Stimulated activated CD4-positive, alpha-beta T cell treated with anti-CD3 and anti-CD28 coated beads, Interleukin-2, amount 100 ng/mL, for 4 hours (primary cell): ENCODE data around the gene WBP1.
"Not testable (repeated sequence)": the region's sequence is repeated elsewhere in the genome, so short reads cannot be mapped to it uniquely, and the experiment has no call there.

Source experiments
- DNase-seq: peaks from one replicate; pipeline ENCODE4 v3.0.0-alpha.2; 2020; ENCODE audit warnings: low read depth

WBP1 gene

DNA sequence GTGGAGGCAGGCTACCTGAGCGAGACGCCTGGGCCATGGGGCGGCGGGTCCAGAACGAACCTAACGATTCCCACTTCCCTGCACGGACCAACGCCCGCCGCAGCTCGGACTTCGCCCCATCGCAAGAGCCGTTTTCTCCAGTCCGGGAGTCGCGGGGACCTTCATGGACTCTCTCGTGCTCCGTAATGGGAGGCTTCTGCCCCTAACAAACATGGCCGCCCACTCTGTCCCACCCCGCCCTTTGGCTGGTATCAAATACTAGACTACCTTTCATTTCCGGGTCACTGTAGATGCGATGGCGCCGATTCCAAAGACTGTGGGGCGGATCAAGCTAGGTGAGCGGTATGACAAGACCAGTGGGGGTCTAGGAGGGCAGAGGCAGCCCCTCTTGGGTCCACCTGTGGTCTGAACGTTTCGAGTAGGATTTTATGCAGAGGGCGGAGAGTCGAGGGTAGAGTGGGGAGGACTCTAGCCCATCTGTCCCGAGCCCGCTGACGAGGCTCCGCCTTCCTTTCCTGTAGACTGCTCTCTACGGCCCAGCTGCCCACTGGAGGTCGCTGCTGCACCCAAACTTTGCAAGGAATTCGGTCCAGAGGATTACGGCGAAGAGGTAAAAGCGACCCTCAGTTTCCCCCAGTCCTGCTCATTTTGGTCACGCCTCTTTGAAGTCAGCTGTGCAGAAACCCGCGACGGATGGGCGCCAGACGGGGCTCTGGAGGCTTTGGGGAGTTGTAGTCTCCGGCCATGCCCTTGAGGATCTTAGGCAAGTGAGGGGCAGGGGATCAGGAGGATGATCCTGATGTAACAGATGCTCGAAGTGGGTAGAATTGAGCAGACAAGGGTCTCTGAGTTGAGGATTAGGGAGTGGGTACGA, 24.8 kb downstream of the WBP1 start, which contains the start of the genes CCDC142 and TTC31:
CCDC142 (minus strand) TSS at position 198 of the 874 bp plus-strand sequence; CDS start at position 37, 161 bp downstream.
TTC31 (plus strand) TSS at position 281 of the 874 bp plus-strand sequence; CDS start at position 296, 15 bp downstream.
- peak; percentile 89 for DNase-seq

DNA sequence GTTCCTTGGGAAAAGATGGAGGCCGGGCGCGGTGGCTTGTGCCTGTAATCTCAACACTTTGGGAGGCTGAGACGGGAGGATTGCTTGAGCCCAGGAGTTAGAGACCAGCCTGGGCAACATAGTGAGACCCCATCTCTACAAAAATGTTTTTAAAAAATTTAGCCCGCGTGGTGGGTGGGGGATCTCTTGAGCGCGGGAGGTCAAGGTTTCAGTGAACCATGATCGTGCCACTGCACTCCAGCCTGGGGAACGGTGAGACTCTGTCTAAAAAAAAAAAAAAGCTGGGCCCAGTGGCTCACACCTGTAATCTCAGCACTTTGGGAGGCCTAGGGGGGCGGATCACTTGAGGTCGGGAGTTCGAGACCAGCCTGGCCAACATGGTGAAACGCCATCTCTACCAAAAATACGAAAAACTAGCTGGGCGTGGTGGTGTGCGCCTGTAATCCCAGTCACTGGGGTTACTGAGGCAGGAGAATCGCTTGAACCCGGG, 25.5 kb downstream of the WBP1 start:
- DNase-seq: not testable (repeated sequence)

DNA sequence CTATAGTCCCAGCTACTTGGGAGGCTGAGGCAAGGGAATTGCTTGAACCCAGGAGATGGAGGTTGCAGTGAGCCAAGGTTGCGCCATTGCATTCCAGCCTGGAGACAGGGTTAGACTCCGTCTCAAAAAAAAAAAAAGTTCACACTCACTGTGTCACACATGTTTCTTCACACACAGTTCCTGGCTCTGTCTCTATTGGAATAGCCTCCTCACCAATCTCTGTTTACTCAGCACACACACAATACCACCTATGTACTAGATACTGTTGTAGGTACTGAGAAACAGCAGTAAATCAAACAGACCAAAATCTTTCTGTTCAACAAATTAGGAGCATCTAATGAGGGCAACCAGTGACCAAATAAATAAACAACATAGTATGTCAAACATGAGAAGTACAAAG, 27.9 kb downstream of the WBP1 start:
- DNase-seq: no peak

DNA sequence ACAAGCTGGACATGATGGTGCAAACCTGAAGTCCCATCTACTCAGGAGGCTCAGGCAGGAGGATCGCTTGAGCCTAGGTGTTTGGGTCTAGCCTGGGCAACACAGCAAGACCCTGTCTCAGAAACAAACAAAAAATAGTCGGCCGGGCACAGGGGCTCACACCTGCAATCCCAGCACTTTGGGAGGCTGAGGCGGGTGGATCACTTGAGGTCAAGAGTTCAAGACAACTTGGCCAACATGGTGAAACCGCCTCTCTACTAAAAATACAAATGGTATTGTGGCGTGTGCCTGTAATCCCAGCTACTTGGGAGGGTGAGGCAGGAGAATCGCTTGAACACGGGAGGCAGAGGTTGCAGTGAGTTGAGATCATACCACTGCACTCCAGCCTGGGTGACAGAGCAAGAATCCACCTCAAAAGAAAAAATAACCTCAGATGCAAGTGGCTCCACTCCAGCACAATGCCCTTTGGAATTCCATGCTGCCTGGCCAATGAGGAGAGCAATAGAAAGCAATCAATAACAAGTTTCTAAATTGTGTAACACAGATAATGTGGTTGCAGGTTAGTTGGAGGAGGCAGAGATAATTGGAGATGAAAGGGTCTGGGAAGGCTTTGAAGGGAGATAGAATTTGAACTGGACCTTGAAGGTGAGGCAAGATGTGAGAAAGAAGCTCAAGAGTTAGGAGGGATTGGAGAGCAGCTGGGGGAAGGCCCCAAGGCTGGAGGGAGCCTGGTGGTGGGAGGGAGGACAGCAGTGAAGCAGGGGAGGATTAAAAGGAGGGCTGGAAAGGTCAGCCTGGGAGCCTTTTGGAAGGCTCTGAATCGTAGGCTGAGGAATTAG, 30.6 kb downstream of the WBP1 start:
- DNase-seq: no peak

DNA sequence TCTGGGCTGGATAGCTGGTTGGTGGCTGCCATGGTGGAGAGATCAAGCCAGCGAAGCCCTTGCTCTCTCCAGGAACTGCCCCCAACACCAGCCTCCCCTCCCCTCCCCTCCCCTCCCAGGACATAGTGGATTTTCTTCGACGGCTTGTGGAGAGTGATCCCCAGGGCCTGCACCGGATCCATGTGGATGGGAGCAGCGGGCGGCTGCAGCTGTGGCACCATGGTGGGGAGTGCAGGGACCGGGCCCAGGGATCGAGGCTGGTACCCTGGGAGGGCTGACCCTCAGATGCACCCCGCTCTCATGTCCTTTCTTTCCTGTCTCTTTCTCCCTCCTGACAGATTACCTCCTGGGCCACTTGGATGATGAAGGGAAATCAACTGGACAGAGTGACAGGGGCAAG, 31.7 kb downstream of the WBP1 start:
- DNase-seq: no peak

DNA sequence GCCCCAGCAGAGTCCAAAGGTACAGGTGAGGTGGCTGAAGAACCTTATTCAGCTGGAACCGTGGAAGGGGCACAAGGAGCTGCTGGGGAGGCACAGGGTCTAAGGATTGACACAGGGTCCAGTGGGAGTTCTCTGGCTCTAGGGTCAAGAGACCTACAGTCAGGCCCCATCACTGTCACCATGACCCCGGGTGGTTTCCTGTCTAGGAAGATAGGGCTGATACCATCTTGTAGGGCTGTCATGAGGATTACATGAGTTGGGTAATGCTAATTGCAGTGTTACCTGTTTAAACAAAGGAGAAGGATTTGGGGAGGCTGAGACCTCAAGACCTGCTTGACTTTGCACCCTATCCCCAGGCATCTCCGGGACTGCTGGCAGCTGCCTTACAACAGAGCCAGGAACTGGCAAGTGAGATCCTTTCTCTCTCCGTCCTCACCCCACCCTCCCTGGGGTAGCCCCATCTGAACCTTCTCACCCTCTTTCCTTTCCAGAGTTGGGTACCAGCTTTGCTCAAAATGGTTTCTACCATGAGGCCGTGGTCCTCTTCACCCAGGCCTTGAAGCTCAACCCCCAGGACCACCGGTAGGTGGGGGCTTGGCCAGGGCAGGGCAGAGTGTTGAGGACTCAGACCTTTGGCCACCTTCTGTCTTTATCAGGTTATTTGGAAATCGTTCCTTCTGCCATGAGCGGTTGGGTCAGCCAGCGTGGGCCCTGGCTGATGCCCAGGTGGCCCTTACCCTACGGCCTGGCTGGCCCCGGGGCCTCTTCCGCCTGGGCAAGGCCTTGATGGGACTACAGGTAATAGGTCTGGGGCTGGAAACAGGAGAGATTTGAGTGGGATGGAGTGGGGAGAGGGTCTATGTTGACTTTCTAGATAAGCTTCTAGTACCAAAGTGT, 33.7 kb downstream of the WBP1 start:
- no peak for DNase-seq

DNA sequence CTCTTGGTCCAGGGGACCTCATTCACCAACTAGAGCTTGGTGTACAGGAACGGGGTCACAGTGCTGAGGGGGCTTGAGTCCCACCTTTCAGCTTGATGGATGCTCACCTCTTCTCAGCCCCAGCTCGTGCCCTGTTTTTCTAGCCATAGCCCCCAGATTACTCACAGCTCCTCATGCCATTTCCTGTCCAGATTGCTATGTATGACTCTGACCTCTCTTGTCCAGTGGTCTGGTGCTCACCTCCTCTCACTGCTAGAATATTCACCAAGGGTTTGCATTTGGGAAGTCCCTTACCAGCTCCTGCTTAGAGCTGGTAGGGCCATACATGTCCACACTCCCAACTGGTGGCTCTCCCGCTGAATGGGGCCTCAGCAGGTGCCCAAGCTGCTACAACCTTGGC, 35.3 kb downstream of the WBP1 start:
- no peak for DNase-seq

DNA sequence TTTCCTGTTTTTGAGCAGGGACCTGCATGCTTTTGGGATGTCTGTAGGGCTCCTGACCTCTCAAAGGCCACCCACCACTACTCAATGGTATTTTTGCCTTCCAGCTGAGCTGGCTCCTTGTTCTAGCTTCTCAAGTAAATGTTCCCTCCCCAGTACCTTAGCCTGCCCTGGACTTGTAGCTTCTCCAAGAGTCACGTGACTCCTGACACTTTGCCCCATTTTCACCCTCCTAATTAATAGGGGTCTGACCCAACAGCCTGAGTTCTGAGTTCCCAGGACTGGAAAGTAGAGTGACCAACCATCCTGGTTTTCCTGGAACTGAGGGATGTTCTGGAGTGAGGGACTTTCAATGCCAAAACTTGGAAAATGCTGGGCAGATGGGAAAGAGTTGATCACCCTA, 37.2 kb downstream of the WBP1 start:
- DNase-seq: no peak

DNA sequence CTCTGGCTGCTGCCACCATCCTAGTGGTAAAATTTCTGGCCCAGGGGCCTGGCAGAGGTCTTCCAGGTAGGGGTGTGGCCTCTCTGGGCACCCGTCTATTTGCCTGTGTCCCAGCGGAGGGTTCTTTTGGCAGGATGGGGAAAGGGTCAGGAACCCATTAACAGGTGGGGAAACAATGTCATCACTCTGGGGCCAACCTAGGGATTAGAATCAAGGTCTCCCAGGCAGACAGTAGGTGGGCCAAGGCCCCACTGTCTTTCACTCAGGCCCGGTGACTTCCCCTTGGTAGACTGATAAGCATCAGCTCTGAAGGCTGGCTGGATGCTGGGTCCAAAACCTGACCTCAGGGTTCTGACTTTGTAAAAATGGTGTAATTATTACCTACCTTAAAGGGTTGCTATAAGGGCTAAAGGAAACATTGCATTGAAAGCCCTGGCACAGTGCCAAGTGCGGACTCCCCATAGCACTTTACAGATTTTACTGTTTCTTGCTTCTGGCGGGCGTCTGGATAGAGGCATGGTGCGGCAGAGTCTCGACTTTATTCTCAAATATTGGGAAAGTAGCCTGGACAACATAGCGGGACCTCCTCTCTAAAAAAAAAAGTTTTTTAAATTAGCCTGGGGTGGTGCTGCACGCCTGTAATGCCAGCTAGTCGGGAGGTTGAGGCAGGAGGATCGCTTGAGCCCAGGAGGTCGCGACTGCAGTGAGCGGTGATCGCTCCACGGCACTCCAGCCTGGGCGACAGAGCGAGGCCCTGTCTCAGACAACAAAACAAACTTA, 38.9 kb downstream of the WBP1 start:
- no peak for DNase-seq

DNA sequence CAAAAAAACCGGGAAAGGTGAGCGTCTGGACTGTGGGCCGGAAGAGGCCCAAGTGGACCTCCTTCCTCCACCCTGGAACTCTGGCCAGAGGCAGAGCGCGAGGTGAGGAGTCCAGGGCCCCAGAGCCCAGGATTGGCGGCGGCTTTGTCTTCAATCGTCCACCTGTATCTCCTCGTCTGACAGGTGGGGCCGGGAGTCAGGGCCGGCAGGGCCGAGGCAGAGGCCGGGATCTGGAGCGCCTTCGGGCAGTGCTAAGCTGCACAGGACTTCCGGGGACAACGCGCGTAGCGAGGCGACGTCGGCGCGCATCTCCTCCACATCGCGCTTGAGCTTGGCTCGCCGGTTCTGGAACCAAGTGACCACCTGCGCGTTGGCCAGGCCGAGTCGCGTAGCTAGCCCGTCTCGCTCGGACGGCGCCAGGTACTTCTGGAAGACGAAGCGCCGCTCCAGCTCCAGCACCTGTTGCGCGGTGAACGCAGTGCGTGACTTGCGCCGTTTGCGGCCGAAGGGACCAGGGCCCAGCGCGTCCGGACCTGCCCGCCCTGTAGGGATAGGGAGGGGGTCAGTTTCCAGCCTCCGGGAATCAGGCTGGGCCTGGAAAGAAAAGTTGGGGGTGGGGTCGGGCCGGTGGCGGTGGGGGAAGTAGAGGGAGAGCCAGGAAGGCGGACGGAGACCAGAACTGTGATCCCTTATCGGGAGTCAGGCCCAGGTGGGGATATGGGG, 39.7 kb downstream of the WBP1 start:
- no peak for DNase-seq

DNA sequence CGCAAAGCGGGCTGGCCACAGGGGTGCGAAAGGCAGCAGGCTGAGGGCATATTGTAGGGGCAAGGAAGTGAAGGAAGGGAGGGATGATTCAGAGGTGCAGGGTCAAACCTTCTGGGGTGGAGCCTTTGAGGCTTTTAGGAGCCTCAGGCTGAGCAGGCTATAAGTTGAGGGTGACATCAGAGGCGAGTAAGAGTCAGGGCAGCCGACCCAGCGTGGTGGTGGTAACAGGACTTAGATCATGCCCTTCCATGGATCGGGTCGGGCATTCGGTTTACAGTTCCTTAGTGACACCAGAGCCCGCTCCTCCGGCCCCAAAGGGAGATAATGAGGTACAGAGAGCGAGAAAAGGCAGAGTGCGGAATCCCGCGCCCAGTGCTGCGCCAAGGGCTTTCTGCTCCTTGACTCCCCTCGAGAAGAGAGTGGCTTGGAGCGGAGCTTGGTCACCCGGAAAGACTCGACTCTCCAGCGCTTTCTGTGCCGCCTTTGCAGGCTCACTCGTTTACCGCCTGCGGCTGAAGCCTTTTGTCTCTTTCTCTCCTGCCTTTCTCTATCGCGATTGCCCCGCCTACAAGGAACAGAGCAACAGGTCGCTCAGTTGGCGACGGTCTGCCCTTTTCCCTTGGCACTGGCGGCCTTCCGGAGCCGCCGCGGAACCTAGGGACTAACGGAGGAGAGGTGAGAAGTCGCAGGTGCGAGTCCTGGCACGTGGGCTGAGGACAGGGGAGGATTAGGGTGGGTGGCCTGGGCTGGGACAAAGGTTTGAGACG, 40.4 kb downstream of the WBP1 start:
- no peak for DNase-seq

DNA sequence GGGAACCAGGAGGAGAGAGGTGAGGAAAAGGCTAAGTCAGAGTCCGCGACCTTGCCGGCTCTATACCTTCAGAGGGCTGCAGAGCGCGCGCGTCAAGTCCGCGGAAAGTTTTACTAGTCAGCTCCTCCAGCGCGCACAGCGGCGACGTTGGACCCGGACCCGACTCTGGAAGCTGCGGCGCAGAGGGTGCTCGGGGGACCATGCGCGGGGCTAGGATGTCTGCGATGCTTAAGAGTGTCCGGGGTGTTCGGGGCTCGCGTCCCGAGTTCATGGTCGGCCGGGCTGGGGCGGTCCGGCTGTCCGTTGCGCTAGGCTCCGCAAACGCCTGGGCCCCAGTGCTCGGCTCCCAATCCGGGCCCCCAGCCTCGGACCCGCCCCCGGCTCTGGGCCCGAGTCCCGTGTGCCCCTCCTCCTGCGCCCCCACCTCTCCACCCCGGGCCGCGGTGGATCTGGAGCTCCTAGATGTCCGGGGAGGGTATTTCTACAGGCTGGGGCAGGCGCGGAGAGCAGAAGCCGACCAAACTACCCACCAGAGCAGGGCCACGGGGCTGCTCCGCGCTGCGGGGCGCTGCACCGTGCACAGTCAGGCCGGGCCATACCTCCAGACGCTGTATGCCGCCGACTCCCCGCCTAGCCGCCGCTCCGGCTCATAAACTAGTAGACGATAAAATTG, 41.2 kb downstream of the WBP1 start, which contains the start of gene LBX2:
LBX2 (minus strand) TSS at position 337 of the 673 bp plus-strand sequence; CDS start at position 271, 66 bp downstream.
- no peak for DNase-seq

DNA sequence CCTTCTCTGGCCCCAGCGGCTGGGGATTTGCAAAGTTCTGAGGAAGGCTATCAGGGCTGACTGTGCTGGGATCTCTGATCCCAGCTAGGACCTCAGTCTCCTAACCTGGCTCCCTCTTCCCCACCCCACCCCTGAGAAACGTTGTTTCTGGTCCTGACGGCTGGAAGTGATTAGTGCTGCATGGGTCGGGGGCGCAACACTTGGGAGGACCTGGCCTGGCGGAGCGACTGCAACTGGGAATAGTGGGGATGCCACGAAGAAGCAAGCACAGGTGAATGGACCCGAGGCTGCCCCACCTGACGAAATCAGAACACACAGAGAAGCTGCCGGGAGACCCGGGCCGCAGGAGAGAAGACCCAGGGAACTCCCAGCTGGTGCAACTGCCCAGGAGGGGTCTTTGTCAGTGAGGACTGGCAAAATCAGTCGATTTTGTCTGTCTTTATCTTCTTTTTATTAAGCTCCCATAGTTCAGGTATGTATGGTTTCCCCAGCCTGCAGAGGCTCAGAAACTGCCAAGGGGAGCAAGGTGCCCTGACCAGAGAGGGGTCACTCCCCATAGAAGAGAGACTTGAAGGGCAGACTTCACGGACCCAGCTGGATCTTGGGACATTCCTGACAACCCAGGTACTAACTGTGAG, 41.8 kb downstream of the WBP1 start:
- no peak for DNase-seq

DNA sequence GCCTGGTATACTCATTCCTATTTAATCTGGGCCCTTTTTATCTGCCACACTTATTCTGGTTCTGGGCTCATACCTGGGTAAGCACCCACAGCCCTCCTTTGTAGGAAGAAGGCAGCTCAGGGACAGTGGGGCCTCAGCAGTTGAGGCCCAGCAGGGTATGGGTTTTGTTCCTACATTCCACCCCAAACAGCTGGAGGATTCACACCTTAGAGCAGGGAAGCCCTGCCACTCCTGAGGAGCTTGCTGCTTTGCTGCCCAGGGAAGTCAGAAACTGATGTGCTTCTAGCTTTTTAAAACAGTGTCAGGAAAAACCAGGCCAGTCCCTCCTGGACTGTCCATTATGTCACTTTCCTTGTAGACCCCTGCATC, 42.3 kb downstream of the WBP1 start:
- DNase-seq: no peak

DNA sequence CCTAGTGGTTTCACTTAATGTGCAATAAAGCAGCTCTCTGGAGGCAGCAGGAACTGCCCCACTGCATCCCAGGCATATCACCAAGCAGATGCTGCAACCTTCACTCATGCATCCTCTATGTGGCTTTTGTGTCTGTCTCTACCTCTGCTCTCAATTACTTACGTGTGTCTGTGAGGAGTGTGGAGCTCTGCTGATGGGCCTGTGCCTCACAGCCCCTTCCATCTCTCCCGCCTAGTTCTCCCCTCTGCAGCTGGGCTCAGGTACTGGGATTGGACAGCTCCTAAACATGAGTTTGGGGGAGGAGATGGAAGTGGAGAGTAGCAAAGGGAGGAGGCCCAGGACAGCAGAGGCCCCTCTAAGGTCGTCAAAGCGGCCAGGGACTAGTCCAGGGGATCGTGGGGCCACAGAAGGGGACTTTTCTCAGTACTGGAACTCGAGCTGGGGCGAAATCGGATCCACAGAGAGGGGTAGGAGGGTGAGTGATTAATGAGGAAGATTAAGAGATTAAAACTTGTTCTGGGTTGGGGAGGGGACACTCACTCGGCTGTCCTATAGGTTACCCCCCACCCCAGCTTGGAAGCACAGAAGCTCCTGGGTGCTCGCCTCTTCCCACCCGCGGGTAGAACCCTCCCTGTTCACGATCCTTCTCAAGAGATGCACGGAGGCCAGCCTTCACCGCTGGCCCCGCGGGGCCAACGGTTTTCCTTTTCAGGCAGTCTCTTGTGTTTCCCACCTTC, 43.3 kb downstream of the WBP1 start:
- no peak for DNase-seq

DNA sequence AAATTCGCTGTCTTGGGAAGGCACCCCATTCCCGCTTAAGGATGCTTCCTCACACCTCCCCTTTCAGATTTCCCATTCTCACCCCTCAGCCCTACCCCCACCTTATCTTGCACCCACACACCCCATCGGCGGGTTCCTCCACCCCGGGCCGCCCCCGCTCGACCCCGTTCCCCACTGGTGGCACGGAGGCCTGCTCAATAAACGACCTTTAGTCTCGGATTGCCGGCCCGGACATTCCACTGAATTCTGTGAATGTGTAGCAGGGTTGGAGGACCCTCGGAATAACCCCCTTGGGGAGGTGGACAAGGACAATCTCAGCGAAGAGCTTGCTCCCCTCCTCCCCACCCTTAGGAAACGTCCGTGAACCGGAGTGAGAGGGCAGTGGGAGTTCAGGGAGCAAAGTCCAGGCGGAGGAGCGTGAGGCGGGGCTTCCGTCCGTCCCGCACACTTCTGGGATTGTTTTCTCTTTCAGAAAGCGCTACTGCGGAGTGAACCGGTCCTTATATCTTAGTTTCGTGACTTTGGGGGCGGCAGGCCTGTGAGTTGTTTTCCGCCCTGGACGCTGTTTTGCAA, 44.0 kb downstream of the WBP1 start:
- no peak for DNase-seq
